IPS DF 6.9 (cell line): ENCODE data around the gene GGT1.

Source experiments
- DNase-seq: peaks from one replicate; pipeline ENCODE4 v3.0.0-alpha.2; 2013; ENCODE audit warnings: low read depth, low spot score
- H3K27ac ChIP-seq: one replicate; pipeline ENCODE4 v1.5.1; 2013; ENCODE audit warnings: low read length, control low read depth
- H3K27me3 ChIP-seq: 2 replicates; pipeline ENCODE4 v1.6.1; 2013; ENCODE audit warnings: mild to moderate bottlenecking, low read length; ENCODE audit not compliant: control insufficient read depth, insufficient read depth
- H3K36me3 ChIP-seq: 2 replicates; pipeline ENCODE4 v1.6.1; 2013; ENCODE audit warnings: low read length; ENCODE audit not compliant: control insufficient read depth, insufficient read depth
- H3K4me1 ChIP-seq: 2 replicates; pipeline ENCODE4 v1.6.1; 2013; ENCODE audit warnings: low read length; ENCODE audit not compliant: control insufficient read depth, insufficient read depth
- H3K4me3 ChIP-seq: 2 replicates; pipeline ENCODE4 v1.5.1; 2013; ENCODE audit warnings: mild to moderate bottlenecking, low read length
- H3K9me3 ChIP-seq: 2 replicates; pipeline ENCODE4 v1.6.1; 2013; ENCODE audit warnings: low read length, inconsistent platforms; ENCODE audit not compliant: control insufficient read depth, insufficient read depth
- WGBS: extraction: QIAGEN DNeasy Blood & Tissue Kit; methylation state at CpG from one replicate; pipeline ENCODE4 v1.1.7; 2013; ENCODE audit warnings: mixed read lengths, missing lambda C conversion rate; ENCODE audit not compliant: insufficient read length, insufficient coverage; 5-methylcytosine and 5-hydroxymethylcytosine counted together

The GGT1 gene

GRCh38 chr22:24566899-24567511, 36.0 kb upstream of the GGT1 start:
- H3K27me3 ChIP-seq, result no peaks in the 10 kb centered on the region
- WGBS, result no CpG with 5 or more reads among the region's 8 CpGs
- no peak for DNase-seq
- no peak overlapping the region for H3K27ac ChIP-seq
- no peaks in the 10 kb centered on the region for H3K9me3 ChIP-seq
- H3K4me1 ChIP-seq, result no peaks in the 10 kb centered on the region
- H3K4me3 ChIP-seq, result no peak overlapping the region
- H3K36me3 ChIP-seq, result peaks cover 18% of the 10 kb centered on the region; the same call in 1 of the 2 replicates

GRCh38 chr22:24567668-24568067, 35.3 kb upstream of the GGT1 start:
- Histone ChIP-seq H3K27me3 (no peaks in the 10 kb centered on the region), H3K27ac (no peak overlapping the region), H3K4me1 (no peaks in the 10 kb centered on the region), H3K36me3 (peaks cover 24% of the 10 kb centered on the region; the same call in 1 of the 2 replicates), H3K4me3 (no peak overlapping the region), H3K9me3 (no peaks in the 10 kb centered on the region)
- no CpG with 5 or more reads among the region's 10 CpGs for WGBS
- no peak for DNase-seq

DNA sequence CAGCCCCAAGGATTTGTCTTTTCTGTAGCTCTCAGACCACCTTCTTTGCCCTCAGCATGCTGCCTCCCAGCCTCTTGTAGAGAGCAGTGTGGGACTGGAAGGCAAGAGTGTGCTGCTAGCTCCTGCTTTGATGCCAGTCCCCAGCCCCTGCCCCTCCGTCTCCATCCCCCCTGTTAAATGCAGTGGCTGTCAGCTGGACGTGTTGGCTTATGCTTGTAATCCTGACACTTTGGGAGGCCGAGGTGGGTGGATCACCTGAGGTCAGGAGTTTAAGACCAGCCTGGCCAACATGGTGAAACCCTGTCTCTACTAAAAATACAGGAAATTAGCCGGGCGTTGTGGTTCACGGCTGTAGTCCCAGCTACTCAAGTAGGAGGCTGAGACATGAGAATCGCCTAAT, 31.7 kb upstream of the GGT1 start:
- Histone ChIP-seq H3K27ac (no peak overlapping the region), H3K36me3 (peaks cover 29% of the 10 kb centered on the region; the same call in 1 of the 2 replicates)
- no CpG with 5 or more reads among the region's 7 CpGs for WGBS

DNA sequence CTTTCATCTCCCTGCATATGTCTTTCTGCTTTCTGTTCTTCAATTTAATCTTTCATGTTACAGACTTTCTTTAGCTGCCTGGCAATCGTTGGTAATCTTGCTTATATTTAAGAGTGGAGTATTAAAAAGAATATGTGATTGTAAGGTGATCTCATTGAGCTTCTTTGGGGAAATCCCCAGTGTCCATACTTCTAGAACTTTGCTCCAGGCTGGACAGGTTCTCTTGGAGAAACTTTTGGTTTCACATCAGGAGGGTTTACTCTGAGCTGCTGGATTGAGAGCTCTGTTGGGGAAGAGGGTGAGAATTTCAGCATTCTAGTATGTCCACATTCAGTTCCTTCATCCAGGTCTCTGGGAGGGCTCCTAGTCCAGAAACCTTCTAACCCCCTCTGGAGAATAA, 26.2 kb upstream of the GGT1 start:
- H3K4me3 ChIP-seq, result no peak overlapping the region
- no peak overlapping the region for H3K27ac ChIP-seq
- H3K4me1 ChIP-seq, result no peaks in the 10 kb centered on the region
- WGBS, result no CpG with 5 or more reads among the region's 1 CpG
- peaks cover 11% of the 10 kb centered on the region; the same call in 1 of the 2 replicates for H3K36me3 ChIP-seq
- DNase-seq, result no peak
- no peaks in the 10 kb centered on the region for H3K9me3 ChIP-seq
- H3K27me3 ChIP-seq, result no peaks in the 10 kb centered on the region

More for the DNA sequence above, 31.7 kb upstream of the GGT1 start:
- no peaks in the 10 kb centered on the region for H3K4me1 ChIP-seq
- no peak for DNase-seq
- no peak overlapping the region for H3K4me3 ChIP-seq
- no peaks in the 10 kb centered on the region for H3K9me3 ChIP-seq
- no peaks in the 10 kb centered on the region for H3K27me3 ChIP-seq

DNA sequence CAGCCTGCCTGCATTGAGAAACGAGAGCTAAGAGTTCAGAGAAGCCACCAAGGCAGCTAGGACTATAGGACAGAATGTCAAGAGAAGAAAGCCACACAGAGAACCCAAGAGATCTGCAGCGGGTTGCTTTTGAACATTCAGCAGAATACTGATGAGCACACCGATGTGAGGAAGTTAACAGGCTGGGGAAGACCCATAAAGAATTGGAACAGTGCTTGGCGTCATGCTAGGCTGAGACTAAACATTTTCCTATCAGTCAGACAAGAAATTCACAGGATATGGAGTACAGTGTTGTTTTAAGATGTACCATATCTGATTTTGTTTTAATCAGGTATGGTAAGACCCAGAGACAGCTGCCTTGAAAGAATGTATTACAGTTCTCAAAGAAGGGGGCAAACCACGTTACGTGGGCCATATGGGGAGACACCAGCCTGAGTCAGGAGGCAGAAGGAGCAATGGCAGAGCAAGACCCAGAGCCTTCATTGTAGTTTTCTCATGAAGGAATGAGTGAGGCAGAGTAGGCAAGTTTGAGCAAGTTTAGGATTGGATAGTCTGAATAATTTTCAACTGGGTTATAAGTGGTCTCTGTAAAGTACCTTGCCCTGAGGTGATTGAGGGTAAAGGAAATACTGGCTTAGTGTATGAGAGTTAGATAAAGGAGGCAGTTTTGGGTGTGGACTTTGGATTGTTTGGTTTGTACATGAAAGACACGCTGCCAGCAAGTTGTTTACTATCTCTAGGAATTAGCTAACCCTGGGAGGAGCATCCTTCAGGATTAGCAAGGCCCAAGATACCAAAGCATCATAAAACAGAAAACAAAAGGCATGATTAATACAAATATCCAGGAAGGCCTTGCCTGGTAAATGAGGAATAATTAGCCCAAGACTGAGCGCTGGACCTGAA, 24.4 kb upstream of the GGT1 start:
- Histone ChIP-seq H3K9me3 (no peaks in the 10 kb centered on the region), H3K36me3 (peaks cover 1% of the 10 kb centered on the region; the same call in 1 of the 2 replicates), H3K27me3 (no peaks in the 10 kb centered on the region), H3K4me3 (no peak overlapping the region), H3K27ac (no peak overlapping the region), H3K4me1 (no peaks in the 10 kb centered on the region)
- no peak for DNase-seq
- no CpG with 5 or more reads among the region's 8 CpGs for WGBS

DNA sequence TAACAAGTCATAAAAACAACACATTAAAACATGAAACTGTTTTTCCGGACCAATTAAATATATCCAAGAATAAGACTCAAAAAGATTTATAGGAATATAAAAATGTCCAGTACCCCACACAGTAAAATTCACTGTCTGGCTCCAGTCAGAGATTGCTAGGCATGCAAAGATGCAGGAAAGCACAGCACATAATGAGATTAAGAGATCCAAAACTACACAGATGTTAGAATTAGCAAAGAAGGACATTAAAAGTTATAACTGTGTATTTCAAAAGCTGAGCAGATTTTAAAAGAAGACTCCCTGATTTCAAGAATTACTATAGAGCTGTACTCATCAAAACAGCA, 23.8 kb upstream of the GGT1 start:
- no peak overlapping the region for H3K4me3 ChIP-seq
- H3K4me1 ChIP-seq, result no peaks in the 10 kb centered on the region
- no peaks in the 10 kb centered on the region for H3K27me3 ChIP-seq
- no peak overlapping the region for H3K27ac ChIP-seq
- no peaks in the 10 kb centered on the region for H3K9me3 ChIP-seq
- WGBS, result no CpG with 5 or more reads among the region's 1 CpG
- DNase-seq, result no peak
- H3K36me3 ChIP-seq, result no peaks in the 10 kb centered on the region

DNA sequence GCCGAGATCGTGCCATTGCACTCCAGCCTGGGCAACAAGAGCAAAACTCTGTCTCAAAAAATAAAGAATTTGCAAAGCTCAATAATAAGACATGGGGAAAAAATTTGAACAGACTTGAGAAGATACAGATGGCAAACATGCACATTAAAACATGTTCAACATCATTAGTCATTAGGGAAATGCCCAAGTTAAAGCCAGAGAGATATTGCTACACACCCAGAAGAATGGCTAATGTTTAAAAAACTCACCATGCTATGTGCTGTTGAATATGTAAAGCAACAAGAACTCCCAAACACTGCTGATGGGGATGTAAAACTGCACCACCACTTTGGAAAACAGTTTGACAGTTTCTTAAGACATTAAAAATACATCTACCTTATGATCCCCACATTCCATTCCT, 22.7 kb upstream of the GGT1 start:
- WGBS, result no CpG with 5 or more reads among the region's 2 CpGs
- H3K36me3 ChIP-seq, result no peaks in the 10 kb centered on the region

GRCh38 chr22:24582056-24582814, 20.8 kb upstream of the GGT1 start:
- Histone ChIP-seq H3K4me3 (no peak overlapping the region), H3K27me3 (no peaks in the 10 kb centered on the region), H3K9me3 (no peaks in the 10 kb centered on the region), H3K4me1 (no peaks in the 10 kb centered on the region), H3K36me3 (no peaks in the 10 kb centered on the region), H3K27ac (no peak overlapping the region)
- no CpG with 5 or more reads among the region's 12 CpGs for WGBS
- no peak for DNase-seq

More for the DNA sequence above, 22.7 kb upstream of the GGT1 start:
- DNase-seq, result no peak
- no peaks in the 10 kb centered on the region for H3K9me3 ChIP-seq
- H3K4me3 ChIP-seq, result no peak overlapping the region
- no peaks in the 10 kb centered on the region for H3K4me1 ChIP-seq
- no peaks in the 10 kb centered on the region for H3K27me3 ChIP-seq
- no peak overlapping the region for H3K27ac ChIP-seq

DNA sequence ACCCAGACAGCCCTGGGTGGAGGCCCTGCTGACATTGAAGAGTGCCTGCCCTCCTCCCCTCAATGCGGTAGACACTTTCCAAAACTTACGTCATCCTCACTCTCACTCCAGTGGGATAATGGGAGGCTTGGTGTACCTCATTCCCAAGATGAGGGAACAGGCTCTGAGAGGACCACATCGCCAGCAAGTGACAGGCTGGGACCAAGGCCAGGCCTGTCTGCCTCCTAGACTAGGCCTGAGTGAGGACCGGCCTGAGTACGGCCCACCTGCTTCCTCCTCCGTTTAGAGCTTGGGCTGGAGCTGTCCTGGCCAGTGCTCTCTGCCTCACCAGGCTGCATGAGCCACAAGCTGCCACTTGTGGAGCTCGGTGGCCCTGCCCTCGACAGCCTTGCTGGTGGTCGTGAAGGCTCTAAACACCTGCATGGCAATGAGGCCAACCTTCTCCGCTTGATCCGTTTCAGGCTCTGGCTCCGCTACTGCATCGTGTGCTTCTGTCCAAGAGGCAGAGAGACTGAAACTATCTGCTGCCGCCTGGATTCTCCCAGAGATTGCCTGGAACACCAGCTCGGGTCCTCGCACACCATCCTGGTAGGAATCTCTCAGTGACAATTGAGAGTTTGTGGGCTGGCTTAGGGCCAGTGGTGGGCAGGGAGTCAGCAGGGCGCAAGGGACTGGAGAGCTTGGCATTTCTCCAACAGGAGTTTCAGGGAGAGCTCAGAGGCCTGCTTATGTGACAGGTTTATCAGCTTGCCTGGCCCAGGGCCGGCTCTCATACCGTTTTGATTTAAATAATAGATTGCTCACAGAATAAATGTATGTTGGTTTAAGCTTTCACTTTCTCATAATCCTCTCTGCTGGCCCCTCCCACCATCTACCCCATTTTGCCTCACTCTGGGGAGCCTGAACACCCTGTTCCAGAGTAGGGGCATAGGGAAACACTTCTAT, 19.5 kb upstream of the GGT1 start:
- WGBS, result no CpG with 5 or more reads among the region's 19 CpGs
- H3K9me3 ChIP-seq, result no peaks in the 10 kb centered on the region
- no peak for DNase-seq
- H3K36me3 ChIP-seq, result peaks cover 3% of the 10 kb centered on the region; the same call in 1 of the 2 replicates
- H3K27ac ChIP-seq, result no peak overlapping the region
- no peak overlapping the region for H3K4me3 ChIP-seq
- H3K4me1 ChIP-seq, result no peaks in the 10 kb centered on the region
- H3K27me3 ChIP-seq, result no peaks in the 10 kb centered on the region
